Suppressor macrophage (primary cell): ENCODE data around the gene DQX1.

ENCODE experiments used
- DNase-seq, 4 experiments: peaks; one replicate each; pipeline ENCODE4 v3.0.0-alpha.2; 2020 to 2022

Gene DQX1

GRCh38 chr2:74553892-74554819 lies 28.1 kb upstream of the DQX1 start, which contains the start of the genes DOK1 and LOXL3:
Gene DOK1 (plus strand): TSS chr2:74554720. CDS start chr2:74554755, 35 bp downstream.
Gene LOXL3 (minus strand): TSS chr2:74553942. CDS start chr2:74552634, 1,308 bp downstream.
- DNase-seq: peak; percentile 88 to 96 (median 92)

- no peak for DNase-seq
Measured at GRCh38 chr2:74552914-74553811, 27.1 kb upstream of the DQX1 start.

- DNase-seq: no peak
Measured at GRCh38 chr2:74551942-74552913, 26.2 kb upstream of the DQX1 start.

GRCh38 chr2:74551530-74551929 lies 25.5 kb upstream of the DQX1 start:
- DNase-seq: no peak

- DNase-seq: no peak
Measured at GRCh38 chr2:74550231-74550630, 24.2 kb upstream of the DQX1 start.

GRCh38 chr2:74548900-74549826 lies 23.1 kb upstream of the DQX1 start:
- peak; percentile 72 to 93 (median 85) for DNase-seq

- DNase-seq: no peak
Measured at GRCh38 chr2:74548285-74548899, 22.4 kb upstream of the DQX1 start.

- DNase-seq: no peak
Measured at GRCh38 chr2:74546004-74546403, 20.0 kb upstream of the DQX1 start.

- DNase-seq: no peak
Measured at GRCh38 chr2:74544634-74545033, 18.6 kb upstream of the DQX1 start.

GRCh38 chr2:74542978-74543377 lies 16.9 kb upstream of the DQX1 start:
- DNase-seq: no peak

GRCh38 chr2:74540291-74540690 lies 14.3 kb upstream of the DQX1 start:
- DNase-seq: no peak

- DNase-seq: no peak
Measured at GRCh38 chr2:74538881-74539339, 12.9 kb upstream of the DQX1 start.

GRCh38 chr2:74537140-74537539 lies 11.1 kb upstream of the DQX1 start:
- DNase-seq: no peak

- DNase-seq: no peak
Measured at GRCh38 chr2:74536166-74536950, 10.3 kb upstream of the DQX1 start.

GRCh38 chr2:74535440-74535965 lies 9.5 kb upstream of the DQX1 start:
- DNase-seq: no peak

GRCh38 chr2:74534411-74534810 lies 8.4 kb upstream of the DQX1 start:
- DNase-seq: no peak

- no peak for DNase-seq
Measured at GRCh38 chr2:74533464-74533863, 7.4 kb upstream of the DQX1 start.

- peak in 3 of 4 experiments; percentile 31 to 69 (median 63) for DNase-seq
Measured at GRCh38 chr2:74532222-74532621, 6.2 kb upstream of the DQX1 start.

GRCh38 chr2:74531666-74532065 lies 5.6 kb upstream of the DQX1 start:
- no peak for DNase-seq
